ENCODE results near the gene ZNF438.

ZNF438 gene

GRCh38 chr10:30883116-30883515 is 148.5 kb downstream of the ZNF438 start:
- no peak for DNase-seq (ENCODE audit: low spot score)

DNA sequence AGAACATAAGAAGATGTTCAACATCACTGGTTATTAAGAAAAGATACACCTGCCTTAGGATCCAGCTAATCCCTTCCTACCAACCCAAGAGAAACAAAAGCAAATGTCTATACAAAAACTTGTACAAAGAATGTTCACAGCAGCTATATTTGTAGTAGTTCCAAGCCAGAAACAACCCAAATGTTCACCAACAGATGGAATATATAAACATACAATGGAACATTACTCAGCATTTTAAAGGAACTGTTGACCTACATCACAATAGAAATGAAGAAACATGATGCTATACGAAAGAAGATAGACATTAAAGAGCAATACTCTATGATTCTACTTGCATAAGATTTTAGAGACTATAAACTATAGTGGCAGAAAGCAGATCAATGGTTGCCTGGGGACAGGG is 149.4 kb downstream of the ZNF438 start:
- DNase-seq (ENCODE audit: low spot score), result no peak

- no peak for DNase-seq (ENCODE audit: low spot score)
Observed at GRCh38 chr10:30878920-30879319, 152.7 kb downstream of the ZNF438 start.

GRCh38 chr10:30877111-30877510 is 154.6 kb downstream of the ZNF438 start:
- no peak for DNase-seq (ENCODE audit: low spot score)

GRCh38 chr10:30873411-30873810 is 158.3 kb downstream of the ZNF438 start:
- no peak for DNase-seq (ENCODE audit: low spot score)

GRCh38 chr10:30870896-30871295 is 160.8 kb downstream of the ZNF438 start:
- DNase-seq (ENCODE audit: low spot score), result no peak

GRCh38 chr10:30869566-30869965 is 162.1 kb downstream of the ZNF438 start:
- DNase-seq (ENCODE audit: low spot score), result no peak

- no peak for DNase-seq (ENCODE audit: low spot score)
Observed at GRCh38 chr10:30868611-30869010, 163.1 kb downstream of the ZNF438 start.

GRCh38 chr10:30866896-30867295 is 164.8 kb downstream of the ZNF438 start:
- DNase-seq (ENCODE audit: low spot score), result no peak

DNA sequence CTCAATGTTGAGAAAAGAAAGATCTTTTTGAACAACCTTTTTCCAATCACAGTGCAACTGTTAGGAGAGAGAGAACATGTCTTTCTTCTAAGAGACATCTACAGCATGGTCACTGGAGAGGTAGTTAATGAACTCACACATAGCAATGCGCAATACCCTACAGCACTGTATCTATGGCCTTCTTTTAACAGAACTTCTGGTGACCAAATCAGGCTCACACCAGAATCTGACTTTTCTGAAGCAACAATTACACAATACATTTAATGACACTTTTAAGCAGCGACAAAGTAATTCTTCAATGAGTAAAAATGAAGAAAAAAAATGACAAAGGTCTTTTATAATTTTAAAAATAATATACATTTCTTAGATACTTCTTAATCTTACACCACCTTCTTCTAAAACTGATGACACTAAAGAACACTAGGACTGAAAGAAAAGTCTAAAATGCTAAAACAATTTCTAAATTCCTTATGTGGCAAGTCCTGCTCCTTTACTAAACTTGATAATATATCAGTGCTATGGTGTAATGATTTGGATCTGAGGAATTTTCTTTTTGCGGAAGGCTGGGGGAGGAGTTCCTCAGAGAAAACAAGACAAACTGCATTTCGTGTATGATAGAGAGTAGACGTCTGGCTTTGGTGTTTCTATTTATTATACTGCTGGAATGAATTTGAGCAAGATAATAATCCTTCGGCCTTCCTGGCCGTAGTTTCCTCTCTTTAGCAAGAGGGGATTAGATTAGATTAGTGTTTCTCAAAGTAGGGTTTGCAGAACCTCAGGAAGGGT is 166.3 kb downstream of the ZNF438 start:
- DNase-seq (ENCODE audit: low spot score), result no peak

DNA sequence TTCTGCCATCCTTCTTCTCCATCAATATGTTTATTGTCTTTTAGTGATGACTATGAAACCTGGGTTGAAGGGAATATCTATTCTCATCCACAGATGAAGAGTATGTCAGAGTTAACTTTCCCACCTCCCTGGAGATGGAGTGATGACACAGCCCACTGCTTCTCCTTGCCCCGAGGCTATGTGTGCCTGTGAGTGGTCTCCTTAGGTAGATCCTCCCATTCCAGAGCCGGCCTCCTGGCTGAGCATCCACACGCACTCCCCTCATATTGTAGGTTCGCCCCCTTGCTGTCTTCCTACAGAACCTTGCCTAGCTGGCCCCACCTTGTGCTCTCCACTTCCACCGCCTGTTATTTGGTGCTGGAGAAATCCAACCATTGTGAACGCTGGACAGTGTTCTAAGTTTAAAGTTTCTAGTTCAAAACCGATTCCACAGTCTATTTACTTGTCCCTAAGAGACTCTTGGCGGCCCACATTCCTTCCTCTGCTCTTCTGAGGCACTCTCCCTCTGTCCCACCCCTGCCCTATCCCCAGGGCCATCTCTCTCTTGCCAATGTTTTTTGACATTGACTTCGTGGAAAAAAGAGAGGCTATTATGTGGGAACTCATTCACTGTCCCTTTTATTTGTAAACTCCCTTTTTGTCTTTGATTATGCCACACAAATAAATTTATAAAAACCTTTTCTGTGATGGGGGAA is 168.0 kb downstream of the ZNF438 start:
- DNase-seq (ENCODE audit: low spot score), result no peak

- DNase-seq (ENCODE audit: low spot score), result no peak
Observed at GRCh38 chr10:30862486-30862885, 169.2 kb downstream of the ZNF438 start.

DNA sequence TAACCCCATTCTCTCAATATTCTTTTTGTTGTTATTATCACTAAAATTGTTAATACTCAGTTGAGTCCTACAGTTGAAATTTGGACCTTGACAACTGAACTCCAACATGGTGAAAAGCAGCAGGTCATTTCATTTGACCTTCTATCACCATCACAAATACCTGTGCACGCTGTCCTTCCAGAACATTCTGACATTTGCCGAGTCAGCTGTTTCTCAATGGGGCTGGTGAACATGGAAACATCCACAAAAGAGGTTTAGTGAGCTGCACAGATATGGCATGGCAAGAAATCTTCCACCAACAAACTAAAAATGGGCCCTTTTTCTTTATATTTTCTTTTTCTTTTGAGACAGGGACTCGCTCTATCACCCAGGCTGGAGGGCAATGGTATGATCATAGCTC is 169.7 kb downstream of the ZNF438 start:
- no peak for DNase-seq (ENCODE audit: low spot score)

GRCh38 chr10:30861221-30861620 is 170.4 kb downstream of the ZNF438 start:
- DNase-seq (ENCODE audit: low spot score), result no peak

GRCh38 chr10:30858499-30858898 is 173.2 kb downstream of the ZNF438 start:
- no peak for DNase-seq (ENCODE audit: low spot score)

GRCh38 chr10:30857803-30858202 is 173.9 kb downstream of the ZNF438 start:
- DNase-seq (ENCODE audit: low spot score), result no peak

DNA sequence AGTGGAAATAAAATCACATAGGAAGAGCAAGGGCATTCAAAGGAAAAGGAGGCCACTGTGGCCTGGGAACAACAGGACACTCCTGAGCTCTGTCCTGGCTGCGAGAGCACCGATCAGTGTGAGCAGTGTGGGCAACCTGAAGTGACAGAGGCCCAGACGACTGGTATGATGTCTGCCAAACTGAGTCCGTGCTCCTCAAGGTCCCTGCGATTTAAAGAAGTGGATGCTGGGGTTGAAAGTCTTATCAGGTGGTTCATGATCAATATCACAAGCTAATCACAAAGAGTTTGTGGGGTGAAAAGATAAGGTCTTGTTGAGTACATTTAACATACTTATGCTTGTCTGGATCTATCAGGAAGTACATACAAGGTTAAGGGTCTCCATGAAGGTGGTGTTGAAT is 176.5 kb downstream of the ZNF438 start:
- no peak for DNase-seq (ENCODE audit: low spot score)

GRCh38 chr10:30854656-30855055 is 177.0 kb downstream of the ZNF438 start:
- DNase-seq (ENCODE audit: low spot score), result no peak

DNA sequence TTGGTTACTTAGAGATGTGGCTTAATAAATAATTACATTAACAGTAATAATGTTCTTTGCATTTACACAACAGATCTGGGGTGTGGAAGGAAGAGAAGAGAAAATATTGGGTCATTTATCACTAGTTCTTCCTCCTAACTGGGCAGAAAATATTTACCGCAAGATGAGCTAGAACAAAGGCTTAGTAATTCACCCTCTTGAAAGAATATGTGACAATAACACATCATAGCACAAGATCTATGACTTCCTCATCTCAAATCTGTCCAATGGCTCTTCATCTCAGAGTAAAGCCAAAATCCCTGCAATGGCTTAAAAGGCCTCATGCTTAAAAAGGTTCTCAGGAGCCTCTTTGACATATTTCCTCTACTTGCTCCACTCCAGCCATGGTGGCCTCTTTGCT is 178.6 kb downstream of the ZNF438 start:
- DNase-seq (ENCODE audit: low spot score), result no peak

- DNase-seq (ENCODE audit: low spot score), result no peak
Observed at GRCh38 chr10:30850776-30851175, 180.9 kb downstream of the ZNF438 start.

DNA sequence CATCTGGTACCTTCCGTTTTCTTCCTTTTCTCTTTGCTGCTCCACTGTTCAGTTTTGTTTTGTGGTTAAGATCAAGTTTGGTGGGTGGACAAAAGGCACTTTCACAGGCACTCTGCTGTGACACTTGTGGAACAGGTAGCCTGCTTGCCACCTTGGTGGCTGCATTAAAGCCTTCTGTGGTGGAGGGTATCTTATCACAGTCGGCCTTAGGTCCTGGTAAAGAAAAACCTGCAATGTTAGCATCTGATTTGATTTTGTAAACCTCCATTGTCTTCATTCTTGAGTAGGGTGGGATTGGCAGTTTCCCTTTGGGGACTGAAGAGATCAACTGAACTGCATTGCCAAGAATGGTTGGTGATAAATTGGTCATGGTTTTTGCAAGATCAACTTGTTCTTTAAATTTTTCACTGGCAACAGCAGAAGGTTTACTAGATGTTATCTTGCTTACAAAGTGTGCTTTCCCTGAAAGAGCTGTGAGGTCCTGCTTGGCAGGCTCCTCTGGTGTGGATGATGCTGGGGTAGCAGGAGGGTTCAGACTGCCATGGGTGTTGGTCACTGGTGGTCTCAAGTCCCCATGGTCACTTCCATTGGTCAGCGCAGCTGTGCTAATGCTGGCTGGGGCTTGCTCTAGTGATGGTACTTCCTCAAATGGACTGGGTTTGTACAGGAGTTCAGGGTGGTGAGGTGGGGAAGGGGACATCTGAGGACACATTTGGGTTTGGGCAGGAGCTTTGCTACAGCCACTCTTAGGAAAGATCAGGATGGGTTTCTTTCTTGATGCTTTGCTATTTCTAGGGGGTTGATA is 182.2 kb downstream of the ZNF438 start:
- no peak for DNase-seq (ENCODE audit: low spot score)

GRCh38 chr10:30848396-30849032 is 183.2 kb downstream of the ZNF438 start:
- no peak for DNase-seq (ENCODE audit: low spot score)
